Right hindlimb (tissue), 1 donor: ENCODE data around the gene BICDL2.

ENCODE experiments used
- DNase-seq: peaks from one replicate; pipeline ENCODE4 v3.0.0-alpha.2; 2018

The BICDL2 gene

GRCh38 chr16:3045758-3046640, 9.3 kb upstream of the BICDL2 start, which contains the start of gene MMP25:
MMP25 (plus strand) TSS chr16:3046561; CDS start chr16:3046918, 357 bp downstream.
- peak; percentile 56 for DNase-seq

GRCh38 chr16:3044708-3045107, 8.0 kb upstream of the BICDL2 start:
- DNase-seq, result no peak

GRCh38 chr16:3042376-3042775, 5.6 kb upstream of the BICDL2 start:
- DNase-seq, result no peak

- no peak for DNase-seq
Measured at GRCh38 chr16:3038896-3039295, 2.2 kb upstream of the BICDL2 start.

GRCh38 chr16:3038256-3038655, 1.5 kb upstream of the BICDL2 start:
- DNase-seq, result no peak

- peak; percentile 12 for DNase-seq
Measured at GRCh38 chr16:3035972-3036725, 595 bp downstream of the BICDL2 start.

- peak; percentile 13 for DNase-seq
Measured at GRCh38 chr16:3035289-3035971, 1.3 kb downstream of the BICDL2 start.

GRCh38 chr16:3032624-3033023, 4.1 kb downstream of the BICDL2 start:
- DNase-seq, result no peak

- no peak for DNase-seq
Measured at GRCh38 chr16:3030222-3031212, 6.2 kb downstream of the BICDL2 start.

GRCh38 chr16:3029491-3030221, 7.1 kb downstream of the BICDL2 start:
- no peak for DNase-seq

- no peak for DNase-seq
Measured at GRCh38 chr16:3028716-3029319, 7.9 kb downstream of the BICDL2 start.

- DNase-seq, result peak; percentile 80
Measured at GRCh38 chr16:3027983-3028715, 8.6 kb downstream of the BICDL2 start.

GRCh38 chr16:3027489-3027795, 9.3 kb downstream of the BICDL2 start:
- no peak for DNase-seq

- DNase-seq, result no peak
Measured at GRCh38 chr16:3026609-3027488, 9.9 kb downstream of the BICDL2 start.

- DNase-seq, result peak; percentile 20
Measured at GRCh38 chr16:3026003-3026378, 10.8 kb downstream of the BICDL2 start.

- DNase-seq, result peak; percentile 33
Measured at GRCh38 chr16:3025032-3026002, 11.4 kb downstream of the BICDL2 start.

GRCh38 chr16:3023669-3024478, 12.9 kb downstream of the BICDL2 start, which contains the start of the genes HCFC1R1 and THOC6:
HCFC1R1 (minus strand) TSS chr16:3023942; CDS start chr16:3023941, 1 bp downstream.
THOC6 (plus strand) TSS chr16:3024035; CDS start chr16:3024327, 292 bp downstream.
- peak; percentile 96 for DNase-seq
